COLO829 (cell line): ENCODE data around the gene G3BP2.
A peak's percentile ranks its signal among the peaks of the same experiment; 100 is the strongest.

Experiments used
- DNase-seq: peaks from one replicate; pipeline ENCODE4 v3.0.0; 2012; ENCODE audit warnings: low spot score

Gene G3BP2

GRCh38 chr4:75637827-75638226 is 35.4 kb downstream of the G3BP2 start:
- no peak for DNase-seq

GRCh38 chr4:75637176-75637575 is 36.0 kb downstream of the G3BP2 start:
- no peak for DNase-seq

- no peak for DNase-seq
Measured at GRCh38 chr4:75634951-75635350, 38.3 kb downstream of the G3BP2 start.

DNA sequence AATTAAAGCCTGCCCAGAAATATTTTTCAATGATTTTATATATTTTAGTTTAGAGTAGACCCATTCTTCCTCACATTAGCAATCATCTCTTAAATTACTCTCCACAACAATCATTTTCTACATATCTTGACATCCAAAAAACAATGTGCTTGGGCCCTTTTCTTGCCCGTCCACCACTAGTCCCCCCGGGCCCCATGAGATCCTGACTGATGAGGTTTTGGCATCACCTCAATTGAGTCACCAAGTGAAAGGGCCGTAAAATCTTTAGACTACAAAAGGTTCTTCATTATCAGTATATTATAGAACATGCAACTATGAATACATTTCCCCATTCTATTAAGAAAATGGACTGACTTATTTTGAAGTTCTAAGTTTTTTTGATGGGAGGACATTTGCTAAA is 38.9 kb downstream of the G3BP2 start:
- DNase-seq: peak; percentile 16

GRCh38 chr4:75633846-75634245 is 39.4 kb downstream of the G3BP2 start:
- DNase-seq: no peak

DNA sequence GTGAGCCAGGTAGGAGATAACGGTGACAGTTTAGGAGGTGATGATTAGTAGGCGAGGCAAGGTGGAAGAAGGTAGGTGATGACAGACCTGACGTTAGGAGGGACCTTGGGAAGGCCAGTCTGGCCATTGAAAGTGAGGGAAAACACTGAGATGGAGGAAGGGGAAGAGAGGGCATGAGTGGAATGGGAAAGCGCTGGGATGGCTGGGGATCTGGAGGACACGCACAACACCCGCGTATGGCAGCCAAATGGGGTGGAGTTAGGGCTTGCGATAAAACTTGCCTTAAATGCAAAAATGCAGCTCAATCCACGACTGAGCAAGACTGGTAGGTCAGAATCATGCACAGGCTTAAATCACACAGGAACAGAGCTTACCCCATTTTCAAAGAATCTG is 42.3 kb downstream of the G3BP2 start:
- DNase-seq: no peak

- DNase-seq: no peak
Measured at GRCh38 chr4:75630174-75630936, 42.9 kb downstream of the G3BP2 start, which contains the start of gene CDKL2. Gene CDKL2 (minus strand): TSS chr4:75630528. CDS start chr4:75625988, 4,540 bp downstream.

DNA sequence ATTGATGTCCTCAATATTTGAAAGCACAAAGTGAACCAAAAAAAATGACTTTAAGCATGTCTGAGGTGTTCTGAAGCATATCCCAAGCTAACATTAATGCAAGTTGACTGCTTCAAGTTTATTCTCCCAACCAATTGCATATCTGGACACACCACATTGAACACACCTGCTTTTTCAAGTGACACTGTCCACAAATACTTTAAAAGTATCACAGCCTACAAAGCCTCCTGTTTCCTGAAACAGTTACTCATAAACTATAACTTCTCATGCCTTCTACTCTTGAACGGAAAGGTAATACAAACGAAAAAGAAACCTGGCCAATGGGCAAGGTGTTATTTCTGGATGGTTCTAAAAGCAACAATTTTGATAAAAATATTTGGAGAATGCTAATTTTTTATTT is 44.0 kb downstream of the G3BP2 start:
- no peak for DNase-seq

DNA sequence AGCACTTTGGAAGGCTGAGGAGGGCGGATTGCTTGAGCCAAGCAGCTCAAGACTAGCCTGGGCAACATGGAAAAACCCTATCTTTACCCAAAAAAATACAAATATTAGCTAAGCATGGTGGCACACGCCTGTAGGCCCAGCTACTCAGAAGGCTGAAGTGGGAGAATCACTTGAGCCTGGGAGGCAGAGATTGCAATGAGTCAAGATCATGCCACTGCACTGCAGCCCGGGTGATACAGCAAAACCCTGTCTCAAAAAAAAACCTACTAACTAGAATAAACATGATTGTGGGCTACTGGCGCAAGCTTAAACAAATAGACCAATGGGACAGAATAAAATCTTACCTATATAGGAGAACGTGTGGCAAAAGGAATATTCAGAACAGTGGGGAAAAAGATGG is 50.2 kb downstream of the G3BP2 start:
- DNase-seq: no peak

DNA sequence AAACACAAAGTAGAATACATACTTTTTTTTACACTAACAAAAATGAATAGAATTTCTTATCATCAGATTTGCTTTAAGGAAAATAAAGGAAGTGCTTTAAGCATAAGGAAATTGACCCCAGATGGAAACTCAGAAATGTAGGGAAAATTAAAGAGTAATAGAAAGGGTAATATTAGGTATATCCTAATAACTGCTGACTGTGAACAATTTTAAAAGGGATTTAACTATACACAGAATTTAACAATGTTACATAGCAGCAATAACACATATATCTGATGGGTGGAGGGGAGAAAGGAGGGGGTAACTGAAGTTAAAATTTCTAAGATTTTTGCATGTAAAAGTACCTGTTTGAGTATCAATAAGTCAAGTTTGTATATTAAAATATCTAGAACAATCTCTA is 51.5 kb downstream of the G3BP2 start:
- DNase-seq: no peak

DNA sequence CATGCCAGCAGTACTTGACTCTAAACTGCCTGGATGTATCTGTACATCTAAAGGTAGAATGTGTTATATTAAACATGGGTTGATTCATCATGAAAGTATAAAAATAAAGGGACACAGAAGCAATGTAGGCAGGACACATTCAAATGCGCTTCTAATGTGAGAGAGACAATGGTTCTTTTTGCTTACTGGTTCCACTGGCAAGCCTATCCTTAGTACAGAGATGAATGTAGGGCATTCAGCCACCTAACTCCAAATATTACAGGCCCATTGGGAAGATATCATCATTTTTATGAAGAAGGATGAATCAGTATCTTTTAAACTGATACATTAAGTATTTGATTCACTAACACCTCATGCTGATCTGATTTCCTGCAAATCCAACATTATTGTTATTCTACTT is 60.9 kb downstream of the G3BP2 start:
- peak; percentile 48 for DNase-seq

DNA sequence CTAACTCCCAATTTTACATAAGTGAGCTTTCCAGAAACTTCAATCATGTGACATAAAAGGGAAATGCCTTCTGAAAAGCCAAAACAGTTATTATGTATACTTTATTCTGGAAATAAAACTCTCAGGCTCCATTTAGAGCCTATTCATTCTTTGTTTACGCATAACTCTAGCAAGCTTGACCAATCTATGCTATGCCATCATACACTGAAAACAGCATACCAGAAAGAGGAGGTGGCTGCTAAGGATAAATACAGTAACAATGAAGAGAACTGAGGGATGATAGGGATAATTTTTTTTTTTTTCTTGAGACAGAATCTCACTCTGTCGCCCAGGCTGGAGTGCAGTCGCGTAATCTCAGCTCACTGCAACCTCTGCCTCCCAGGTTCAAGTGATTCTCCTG is 67.3 kb downstream of the G3BP2 start:
- no peak for DNase-seq

DNA sequence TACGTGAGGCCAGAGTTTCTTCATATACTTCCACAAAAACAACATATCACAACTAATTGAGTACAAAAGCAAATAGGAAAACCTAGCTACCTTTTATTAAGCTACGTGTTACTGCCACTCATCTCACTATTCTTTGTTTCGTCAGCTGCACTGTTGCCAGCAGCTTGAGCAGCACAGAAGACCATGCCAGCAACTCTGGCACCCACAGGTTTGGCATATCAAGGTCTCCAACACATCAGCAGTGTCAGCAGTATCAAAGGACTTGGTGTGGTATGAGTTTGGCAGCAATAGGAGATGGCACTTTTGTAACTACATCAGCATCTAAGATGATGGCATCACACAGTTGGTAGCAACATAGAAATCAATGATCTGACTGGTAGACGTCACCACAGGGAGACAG is 73.6 kb downstream of the G3BP2 start:
- no peak for DNase-seq

DNA sequence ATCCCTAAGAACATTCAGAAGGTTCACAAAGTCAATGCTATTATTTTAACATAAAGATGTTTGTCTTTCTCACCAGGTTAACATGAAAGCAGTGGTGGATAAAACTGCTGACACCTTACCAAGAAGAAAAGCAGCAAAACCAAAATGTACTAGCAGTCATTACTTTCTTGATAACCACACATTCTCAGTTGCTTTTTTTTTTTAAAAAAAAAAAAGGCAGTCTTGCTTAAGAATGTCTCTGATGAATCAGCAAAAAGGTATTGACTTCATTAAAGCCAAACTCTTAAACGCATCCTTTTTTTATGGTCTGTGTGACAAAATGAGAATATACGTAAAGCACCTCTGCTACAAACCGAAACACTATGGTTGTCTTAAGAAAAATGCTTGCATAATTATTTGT is 74.8 kb downstream of the G3BP2 start:
- peak; percentile 14 for DNase-seq

- DNase-seq: no peak
Measured at GRCh38 chr4:75596061-75596460, 77.2 kb downstream of the G3BP2 start.

- DNase-seq: no peak
Measured at GRCh38 chr4:75593393-75593792, 79.8 kb downstream of the G3BP2 start.
